Uterus (tissue), 4 donors: ENCODE data around the gene SMAD3. TPM values are rescaled to one million over a fixed set of nuclear protein-coding genes. Genes with fewer than 3 reads are reported as not detected.

Experiments
- DNase-seq, 2 donors: peaks; one replicate each; pipeline ENCODE4 v3.0.0-alpha.2; 2019 to 2020
- H3K27ac ChIP-seq, 2 donors: fragments of 200-600 bp; sonication (generic); 1 replicate in 1 of 2; 2 replicates in 1 of 2; pipeline ENCODE4 v1.5.1; 2016 to 2018
- H3K27me3 ChIP-seq, 2 donors: fragments of 200-600 bp; sonication (generic); one replicate each; pipeline ENCODE4 v1.5.1; 2018 to 2019; ENCODE audit warnings: control low read depth in 1 of 2
- H3K36me3 ChIP-seq, 2 donors: fragments of 200-600 bp; sonication (generic); one replicate each; pipeline ENCODE4 v1.5.1; 2019; ENCODE audit warnings: control low read depth in 1 of 2
- H3K4me1 ChIP-seq, 2 donors: fragments of 200-600 bp; sonication (generic); one replicate each; pipeline ENCODE4 v1.5.1; 2018 to 2019; ENCODE audit warnings: control low read depth in 1 of 2
- H3K4me3 ChIP-seq, 2 donors: fragments of 200-600 bp; sonication (generic); 1 replicate in 1 of 2; 2 replicates in 1 of 2; pipeline ENCODE4 v1.5.1; 2018 to 2019; ENCODE audit warnings: mild to moderate bottlenecking in 1 of 2
- H3K9me3 ChIP-seq, 2 donors: fragments of 200-600 bp; sonication (generic); one replicate each; pipeline ENCODE4 v1.5.1; 2019; ENCODE audit warnings: control low read depth in 1 of 2
- CTCF ChIP-seq, 4 experiments: fragments of 200-600 bp in 2 of 4; fragments of 450-650 bp in 2 of 4; sonication (generic) in 2 of 4; IDR thresholded peaks; one replicate each; pipeline ENCODE4 v1.5.1; 2016 to 2019; ENCODE audit warnings: antibody characterized with exemption in 4 of 4, mild to moderate bottlenecking in 2 of 4, moderate library complexity in 1 of 4
- POLR2A ChIP-seq, 2 donors: fragments of 450-650 bp; IDR thresholded peaks; one replicate each; pipeline ENCODE4 v1.6.1; 2016; ENCODE audit warnings: antibody characterized with exemption in 2 of 2, mild to moderate bottlenecking in 1 of 2, moderate library complexity in 1 of 2
- intact Hi-C: fragments of 100-400 bp; cut with DNase I; formaldehyde crosslinking; loops from one replicate; pipeline ENCODE4 v1.15.1; 2023; ENCODE audit warnings: low total_unique reads
- total RNA-seq, 4 donors: library from RNA; depleted of rRNA in 3 of 4; stranded (reverse); fragments of >200 nt in 3 of 4; gene quantifications; one replicate each; pipeline versions ENCODE4 v1.1.0 to v1.2.4, GENCODE V29; 2014 to 2023
- donor health status: DM: yes; HTN: yes; CAD: no.

Gene SMAD3
- total RNA-seq, 4 donors from 2014 or later, result 14.3 to 66.9 (median 32.3) TPM

GRCh38 chr15:67100801-67101581 lies 35.6 kb downstream of the SMAD3 start:
- Histone ChIP-seq H3K4me1 (peaks cover 12 to 22% of the 10 kb centered on the region in 2 donors), H3K36me3 (no peaks in the 10 kb centered on the region), H3K9me3 (no peaks in the 10 kb centered on the region), H3K4me3 (no peak overlapping the region), H3K27me3 (no peaks in the 10 kb centered on the region), H3K27ac (no peak overlapping the region)
- intact Hi-C loops, result no loop called here
- TF ChIP-seq POLR2A (IDR thresholded peaks at IDR 0.05) (no peak), CTCF (IDR thresholded peaks at IDR 0.05) (no peak)
- DNase-seq, result no peak

DNA sequence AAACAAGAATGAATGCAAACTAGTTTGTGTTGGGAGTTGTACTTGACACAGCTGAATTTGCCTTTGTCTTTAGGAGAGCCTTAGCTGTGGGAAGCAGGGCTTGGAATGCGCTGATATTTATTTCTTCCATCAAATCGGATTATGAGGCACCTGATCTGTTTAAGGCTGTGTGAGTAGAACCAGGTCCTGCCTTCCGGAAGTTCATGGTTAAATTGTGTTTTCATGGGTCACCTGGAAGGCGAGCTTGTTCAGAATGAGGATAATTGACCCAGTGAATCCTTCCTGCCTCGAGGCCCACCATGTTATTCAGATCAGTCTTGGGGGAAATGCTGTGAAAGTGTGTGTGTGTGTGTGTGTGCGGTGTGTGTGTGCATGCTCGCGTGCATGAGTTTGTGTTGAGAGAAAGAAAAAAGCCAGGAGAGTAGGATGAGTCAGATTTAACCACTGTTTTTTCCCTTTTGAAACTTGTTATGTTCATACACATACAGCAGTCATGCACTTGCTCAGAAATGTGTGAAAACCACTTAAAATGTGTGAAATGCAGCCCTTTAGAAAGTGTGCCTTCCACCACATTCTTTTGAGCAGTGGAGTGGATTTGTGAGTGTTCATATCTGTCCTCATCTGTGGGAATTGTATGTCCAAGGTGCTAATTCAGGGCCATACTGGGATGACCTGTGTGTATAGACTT lies 36.7 kb downstream of the SMAD3 start:
- intact Hi-C loops, result no loop called here
- TF ChIP-seq POLR2A (IDR thresholded peaks at IDR 0.05), result no peak
- TF ChIP-seq CTCF (IDR thresholded peaks at IDR 0.05), result no peak
- Histone ChIP-seq H3K9me3 (no peaks in the 10 kb centered on the region), H3K27ac (no peak overlapping the region), H3K4me1 (peaks cover 12 to 27% of the 10 kb centered on the region in 2 donors), H3K36me3 (no peaks in the 10 kb centered on the region), H3K4me3 (no peak overlapping the region), H3K27me3 (no peaks in the 10 kb centered on the region)
- DNase-seq, result no peak

GRCh38 chr15:67102599-67102929 lies 37.2 kb downstream of the SMAD3 start:
- intact Hi-C loops, result no loop called here
- H3K4me1 ChIP-seq, result peaks cover 16 to 27% of the 10 kb centered on the region in 2 donors

DNA sequence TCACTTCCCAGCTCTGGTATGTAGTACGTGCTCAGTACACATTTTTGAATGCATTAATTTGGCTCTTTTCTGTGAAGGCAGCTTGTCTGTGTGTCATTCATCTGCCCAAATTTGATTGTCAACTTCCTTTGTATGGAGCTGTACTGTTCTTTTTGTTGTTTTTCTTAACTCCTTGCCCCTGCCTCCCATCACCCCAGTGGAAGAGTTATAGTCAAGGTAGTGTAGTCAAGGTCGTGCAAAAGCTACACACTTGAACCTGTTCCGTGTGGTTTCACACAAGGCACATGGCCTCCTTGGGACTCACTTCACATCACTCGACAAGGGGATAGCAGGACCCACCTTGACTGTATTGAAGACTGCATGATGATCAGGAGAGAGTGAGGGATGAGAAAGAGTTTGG lies 37.6 kb downstream of the SMAD3 start:
- H3K4me1 ChIP-seq, result peaks cover 16 to 27% of the 10 kb centered on the region in 2 donors
- H3K4me3 ChIP-seq, result no peak overlapping the region
- H3K36me3 ChIP-seq, result no peaks in the 10 kb centered on the region
- no peak for TF ChIP-seq CTCF (IDR thresholded peaks at IDR 0.05)
- TF ChIP-seq POLR2A (IDR thresholded peaks at IDR 0.05), result no peak
- H3K27me3 ChIP-seq, result no peaks in the 10 kb centered on the region
- peak overlapping the region in 1 of 2 donors; percentile 28 for H3K27ac ChIP-seq
- intact Hi-C loops, result no loop called here
- no peaks in the 10 kb centered on the region for H3K9me3 ChIP-seq
- DNase-seq, result no peak

More at GRCh38 chr15:67102599-67102929, 37.2 kb downstream of the SMAD3 start:
- H3K27ac ChIP-seq, result no peak overlapping the region
- no peak overlapping the region for H3K4me3 ChIP-seq
- H3K36me3 ChIP-seq, result no peaks in the 10 kb centered on the region
- no peaks in the 10 kb centered on the region for H3K27me3 ChIP-seq
- TF ChIP-seq CTCF (IDR thresholded peaks at IDR 0.05) (no peak), POLR2A (IDR thresholded peaks at IDR 0.05) (no peak)
- no peaks in the 10 kb centered on the region for H3K9me3 ChIP-seq
- no peak for DNase-seq

GRCh38 chr15:67103432-67103831 lies 38.0 kb downstream of the SMAD3 start:
- no peak for DNase-seq
- intact Hi-C loops, result no loop called here
- Histone ChIP-seq H3K4me1 (peaks cover 16 to 27% of the 10 kb centered on the region in 2 donors), H3K36me3 (no peaks in the 10 kb centered on the region), H3K27ac (peak overlapping the region in 1 of 2 donors; percentile 28), H3K9me3 (no peaks in the 10 kb centered on the region), H3K27me3 (no peaks in the 10 kb centered on the region), H3K4me3 (no peak overlapping the region)
- TF ChIP-seq POLR2A (IDR thresholded peaks at IDR 0.05) (no peak), CTCF (IDR thresholded peaks at IDR 0.05) (no peak)
